ENCODE data around the gene HMBS.
A peak's percentile ranks its signal among the peaks of the same experiment; 100 is the strongest.
"Not testable (repeated sequence)": the region's sequence is repeated elsewhere in the genome, so short reads cannot be mapped to it uniquely, and the experiment has no call there.

HMBS gene

DNA sequence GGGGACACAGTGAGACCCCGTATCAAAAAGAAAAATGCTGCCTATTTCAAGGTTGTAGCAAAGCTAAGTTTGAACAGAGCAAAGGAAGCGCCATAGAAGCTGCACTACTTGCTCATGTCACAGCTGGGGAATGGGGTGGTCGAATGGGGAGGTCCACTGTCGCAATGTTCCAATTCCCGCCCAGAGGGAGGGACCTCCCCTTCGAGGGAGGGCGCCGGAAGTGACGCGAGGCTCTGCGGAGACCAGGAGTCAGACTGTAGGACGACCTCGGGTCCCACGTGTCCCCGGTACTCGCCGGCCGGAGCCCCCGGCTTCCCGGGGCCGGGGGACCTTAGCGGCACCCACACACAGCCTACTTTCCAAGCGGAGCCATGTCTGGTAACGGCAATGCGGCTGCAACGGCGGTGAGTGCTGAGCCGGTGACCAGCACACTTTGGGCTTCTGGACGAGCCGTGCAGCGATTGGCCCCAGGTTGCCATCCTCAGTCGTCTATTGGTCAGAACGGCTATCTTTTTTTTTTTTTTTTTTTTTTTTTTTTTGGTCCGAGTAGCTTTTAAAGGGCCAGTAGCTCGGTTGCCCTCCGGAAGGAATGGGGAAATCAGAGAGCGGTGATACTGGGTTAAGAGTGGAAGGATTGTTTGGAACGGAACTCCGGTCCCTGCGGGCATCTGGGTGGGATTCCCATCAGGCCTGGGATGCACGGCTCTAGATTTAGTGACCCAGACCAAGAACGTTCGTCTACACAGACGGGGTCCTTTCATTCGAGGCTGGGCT lies at the start of gene HMBS:
Gene HMBS (plus strand): TSS at position 219 of the 774 bp plus-strand sequence. CDS start 153 bp downstream, at position 372.
- Mint-ChIP-seq H3K27ac (peak within 1 kb of the TSS; percentile 91), H3K4me3 (peak within 1 kb of the TSS; percentile 98), H3K36me3 (peaks cover 16% of the 10 kb centered on the region), H3K4me1 (peaks cover 45% of the 10 kb centered on the region), H3K27me3 (no peaks in the 10 kb centered on the region), H3K9me3 (no peaks in the 10 kb centered on the region)
- peak; percentile 91 for DNase-seq
- CTCF ChIA-PET: interaction anchor here (0.6 to 1.7 kb wide), 9 partner anchors 15 to 254 kb away, joined by 3 to 7 read pairs (median 3); partner anchors contain the start of gene VPS11

DNA sequence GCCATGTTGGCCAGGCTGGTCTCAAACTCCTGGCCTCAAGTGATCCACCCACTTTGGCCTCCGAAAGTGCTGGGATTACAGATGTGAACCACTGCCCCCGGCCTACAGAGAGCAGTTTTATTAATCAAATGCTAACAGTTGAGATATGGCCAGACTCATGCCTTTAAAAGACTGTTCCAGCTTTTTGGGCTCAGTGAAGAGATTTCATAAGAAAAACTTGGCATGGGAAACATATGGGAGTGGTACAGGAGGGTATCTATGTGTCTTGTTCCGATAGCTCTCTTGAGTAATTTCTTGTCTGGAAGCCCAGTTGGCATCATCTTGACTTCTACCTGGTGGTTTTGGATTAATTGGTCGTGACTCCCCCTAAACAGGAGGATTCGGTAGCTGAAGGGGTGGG lies 45.8 kb upstream of the HMBS start:
- DNase-seq: no peak
- peaks cover 11% of the 10 kb centered on the region for H3K27me3 Mint-ChIP-seq
- H3K36me3 Mint-ChIP-seq: no peaks in the 10 kb centered on the region
- H3K27ac Mint-ChIP-seq: no peak overlapping the region
- H3K4me3 Mint-ChIP-seq: no peak overlapping the region
- CTCF ChIA-PET: interaction anchor here (0.9 kb wide), 1 partner anchor 61 kb away, joined by 3 read pairs; no protein-coding TSS in a partner anchor
- H3K4me1 Mint-ChIP-seq: no peaks in the 10 kb centered on the region
- H3K9me3 Mint-ChIP-seq: no peaks in the 10 kb centered on the region

DNA sequence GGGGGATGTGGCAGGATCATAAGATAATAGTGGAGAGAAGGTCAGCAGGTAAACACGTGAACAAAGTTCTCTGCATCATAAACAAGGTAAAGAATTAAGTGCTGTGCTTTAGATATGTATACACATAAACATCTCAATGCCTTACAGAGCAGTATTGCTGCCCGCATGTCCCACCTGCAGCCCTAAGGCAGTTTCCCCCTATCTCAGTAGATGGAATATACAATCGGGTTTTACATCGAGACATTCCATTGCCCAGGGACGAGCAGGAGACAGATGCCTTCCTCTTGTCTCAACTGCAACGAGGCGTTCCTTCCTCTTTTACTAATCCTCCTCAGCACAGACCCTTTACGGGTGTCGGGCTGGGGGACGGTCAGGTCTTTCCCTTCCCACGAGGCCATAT lies 45.2 kb upstream of the HMBS start:
- DNase-seq, CTCF ChIA-PET, H3K4me1 Mint-ChIP-seq, H3K36me3 Mint-ChIP-seq, H3K9me3 Mint-ChIP-seq, H3K4me3 Mint-ChIP-seq, H3K27ac Mint-ChIP-seq: not testable (repeated sequence)
- peaks cover 11% of the 10 kb centered on the region for H3K27me3 Mint-ChIP-seq

DNA sequence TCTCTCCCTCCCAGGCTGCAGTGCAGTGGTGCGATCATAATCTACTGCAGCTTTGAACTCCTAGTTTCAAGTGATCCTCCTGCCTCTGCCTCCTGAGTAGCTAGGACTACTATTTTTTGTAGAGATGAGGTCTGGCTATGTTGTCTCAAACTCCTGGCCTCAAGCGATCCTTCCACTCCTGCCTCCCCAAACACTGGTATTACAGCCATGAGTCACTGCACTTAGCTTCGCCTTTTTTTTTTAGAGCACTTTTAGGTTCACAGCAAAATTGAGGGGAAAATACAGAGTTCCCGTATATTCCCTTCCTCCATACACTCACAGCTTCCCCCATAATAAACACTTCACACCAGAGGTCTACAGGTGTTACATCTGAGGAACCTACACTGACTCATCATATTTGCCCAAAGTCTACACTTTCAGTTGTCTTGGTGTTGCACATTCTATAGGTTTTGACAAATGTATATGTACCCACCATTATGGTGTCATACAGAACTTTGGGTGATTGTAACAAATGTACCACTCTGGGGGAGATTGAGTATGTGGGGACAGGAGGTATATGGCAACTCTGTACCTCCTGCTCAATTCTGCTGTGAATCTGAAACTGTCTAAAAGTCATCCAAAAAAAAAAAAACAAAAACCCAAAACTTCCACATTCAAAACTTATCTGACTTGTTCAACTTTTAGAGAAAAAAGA lies 42.7 kb upstream of the HMBS start:
- CTCF ChIA-PET: interaction anchor here (1.5 kb wide), 1 partner anchor 11 kb away, joined by 3 read pairs; no protein-coding TSS in a partner anchor
- Mint-ChIP-seq H3K9me3 (no peaks in the 10 kb centered on the region), H3K27ac (no peak overlapping the region), H3K27me3 (peaks cover 11% of the 10 kb centered on the region), H3K36me3 (peaks cover 18% of the 10 kb centered on the region), H3K4me3 (no peak overlapping the region), H3K4me1 (no peaks in the 10 kb centered on the region)
- no peak for DNase-seq

DNA sequence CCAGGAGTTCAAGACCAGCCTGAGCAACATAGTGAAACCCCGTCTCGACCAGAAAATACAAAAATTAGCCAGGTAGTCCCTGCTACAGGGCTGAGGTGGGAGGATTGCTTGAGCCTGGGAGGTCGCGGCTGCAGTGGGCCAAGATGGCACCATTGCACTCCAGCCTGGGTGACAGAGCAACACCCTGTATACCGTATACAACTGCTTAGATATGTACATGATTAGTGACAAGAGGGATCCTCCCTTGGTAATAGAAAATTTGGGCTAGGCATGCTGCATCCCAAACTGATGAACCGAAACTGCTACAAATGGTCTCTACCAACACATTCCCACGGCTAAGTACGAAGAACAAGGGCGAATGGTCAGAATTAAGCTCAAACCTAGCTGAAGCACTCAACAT lies 41.8 kb upstream of the HMBS start:
- Mint-ChIP-seq H3K27ac (no peak overlapping the region), H3K9me3 (no peaks in the 10 kb centered on the region), H3K27me3 (peaks cover 11% of the 10 kb centered on the region), H3K36me3 (peaks cover 27% of the 10 kb centered on the region), H3K4me1 (no peaks in the 10 kb centered on the region), H3K4me3 (no peak overlapping the region)
- no peak for DNase-seq
- CTCF ChIA-PET: interaction anchor here (0.7 kb wide), 1 partner anchor 12 kb away, joined by 3 read pairs; no protein-coding TSS in a partner anchor

DNA sequence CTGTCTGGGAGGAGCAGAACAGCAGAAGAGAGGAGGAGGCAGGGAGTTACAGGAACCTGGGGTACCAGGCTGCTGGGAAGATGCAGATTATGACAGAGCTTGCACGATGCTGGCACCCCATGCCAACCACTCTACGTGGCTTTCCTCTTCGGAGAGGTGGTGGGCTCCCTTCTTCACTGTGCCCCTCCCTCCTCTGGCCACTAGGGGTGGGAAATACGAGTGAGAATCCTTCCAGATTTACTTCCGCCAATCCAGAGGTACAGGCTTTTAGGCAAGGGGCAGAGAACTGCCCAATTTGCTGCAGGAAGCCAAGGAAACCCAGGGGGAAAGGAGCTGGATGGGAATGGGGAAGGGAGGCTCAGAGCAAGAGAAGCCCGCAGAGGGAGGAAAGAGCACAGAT lies 40.0 kb upstream of the HMBS start:
- CTCF ChIA-PET: no interaction called here
- H3K27me3 Mint-ChIP-seq: peaks cover under 1% of the 10 kb centered on the region
- H3K27ac Mint-ChIP-seq: peak overlapping the region; percentile 69
- no peak for DNase-seq
- H3K4me3 Mint-ChIP-seq: no peak overlapping the region
- no peaks in the 10 kb centered on the region for H3K9me3 Mint-ChIP-seq
- H3K4me1 Mint-ChIP-seq: no peaks in the 10 kb centered on the region
- H3K36me3 Mint-ChIP-seq: peaks cover 40% of the 10 kb centered on the region

DNA sequence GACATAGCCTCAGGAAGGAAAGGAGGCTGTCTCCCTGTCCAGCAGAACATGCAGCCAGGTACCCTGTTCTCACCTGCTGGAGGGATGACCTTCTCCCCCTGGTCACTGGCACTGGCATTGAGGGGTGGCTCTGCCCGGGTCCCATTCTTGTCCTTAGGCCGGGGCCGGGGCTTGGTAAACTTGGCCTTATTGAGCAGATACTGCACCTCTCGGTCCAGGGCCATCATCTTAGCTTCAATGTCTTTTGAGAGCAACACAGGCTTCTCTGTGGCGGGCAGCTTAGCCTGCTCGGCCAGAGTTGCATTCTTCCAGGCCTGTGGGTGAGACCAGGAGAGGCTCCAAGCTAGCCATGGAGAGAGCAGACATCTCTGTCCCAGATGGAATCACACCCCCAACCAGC lies 38.2 kb upstream of the HMBS start:
- H3K4me1 Mint-ChIP-seq: no peaks in the 10 kb centered on the region
- H3K9me3 Mint-ChIP-seq: no peaks in the 10 kb centered on the region
- no peak for DNase-seq
- no peaks in the 10 kb centered on the region for H3K27me3 Mint-ChIP-seq
- H3K4me3 Mint-ChIP-seq: no peak overlapping the region
- peaks cover 51% of the 10 kb centered on the region for H3K36me3 Mint-ChIP-seq
- H3K27ac Mint-ChIP-seq: no peak overlapping the region
- CTCF ChIA-PET: interaction anchor here (0.9 kb wide), 1 partner anchor 19 kb away, joined by 3 read pairs; no protein-coding TSS in a partner anchor

DNA sequence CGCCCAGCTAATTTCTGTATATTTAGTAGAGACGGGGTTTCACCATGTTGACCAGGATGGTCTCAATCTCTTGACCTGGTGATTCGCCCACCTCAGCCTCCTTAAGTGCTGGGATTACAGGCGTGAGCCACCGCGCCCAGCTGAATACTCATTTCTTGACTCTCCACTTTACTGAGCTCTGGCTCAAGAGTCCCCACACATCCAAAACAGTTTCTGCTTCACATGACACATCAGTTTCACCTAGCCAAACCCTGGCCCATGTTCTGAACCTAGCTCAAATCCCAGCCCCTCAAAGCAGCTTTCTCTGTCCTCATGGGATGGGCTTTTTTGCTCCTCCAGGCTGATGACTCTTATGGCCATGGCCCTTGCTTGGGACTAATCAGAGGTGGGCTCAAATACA lies 37.5 kb upstream of the HMBS start:
- Mint-ChIP-seq H3K4me1 (peaks cover 2% of the 10 kb centered on the region), H3K27me3 (no peaks in the 10 kb centered on the region), H3K4me3 (no peak overlapping the region), H3K9me3 (no peaks in the 10 kb centered on the region), H3K27ac (no peak overlapping the region), H3K36me3 (peaks cover 56% of the 10 kb centered on the region)
- CTCF ChIA-PET: interaction anchor here (0.9 to 1.3 kb wide), 2 partner anchors 9 to 18 kb away, joined by 3 to 4 read pairs; no protein-coding TSS in a partner anchor
- DNase-seq: no peak

DNA sequence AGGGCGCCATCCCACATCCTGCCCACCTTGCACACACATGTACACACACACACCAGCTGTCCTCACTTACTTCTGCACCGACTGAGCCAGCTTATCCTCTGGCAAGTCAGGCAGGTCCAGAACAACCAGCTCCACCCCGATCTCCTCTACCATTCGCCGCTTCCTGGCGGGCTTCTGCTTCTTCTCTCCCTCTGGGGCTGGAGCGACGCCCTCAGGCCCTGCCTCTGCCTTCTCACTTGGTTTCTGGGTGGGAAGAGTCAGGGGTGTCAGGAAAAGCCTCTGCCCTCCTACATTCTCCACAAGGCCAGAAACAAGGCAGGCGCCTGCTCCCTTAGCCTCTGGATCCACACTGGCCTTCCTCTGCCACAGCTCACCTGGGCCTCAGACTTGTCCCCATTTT lies 36.0 kb upstream of the HMBS start:
- Mint-ChIP-seq H3K27me3 (no peaks in the 10 kb centered on the region), H3K9me3 (no peaks in the 10 kb centered on the region), H3K36me3 (peaks cover 69% of the 10 kb centered on the region), H3K4me3 (no peak overlapping the region), H3K27ac (no peak overlapping the region), H3K4me1 (peaks cover 12% of the 10 kb centered on the region)
- CTCF ChIA-PET: interaction anchor here (0.7 to 1.4 kb wide), 2 partner anchors 18 to 21 kb away, joined by 3 to 4 read pairs; partner anchors contain the start of gene SLC37A4
- no peak for DNase-seq

DNA sequence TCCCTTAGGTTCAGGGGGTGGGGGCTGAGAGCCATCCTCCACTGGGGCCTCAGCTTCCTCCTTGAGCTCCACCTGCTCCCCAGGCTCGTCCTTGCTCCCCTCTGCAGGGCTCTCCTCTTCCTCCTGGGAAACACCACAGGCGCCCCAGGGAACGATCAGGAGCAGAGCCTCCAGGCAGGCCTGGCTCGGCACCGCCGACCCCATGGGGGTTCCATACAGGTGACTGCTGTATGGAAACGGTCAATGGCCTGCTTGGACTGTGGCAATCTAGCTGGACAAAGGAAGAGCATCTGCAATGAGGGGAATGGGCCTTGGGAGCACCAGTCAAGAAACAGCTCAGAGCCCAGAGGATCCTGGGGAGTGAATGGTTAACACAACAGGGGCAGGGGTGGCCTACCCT lies 35.6 kb upstream of the HMBS start:
- Mint-ChIP-seq H3K4me1 (peaks cover 13% of the 10 kb centered on the region), H3K9me3 (no peaks in the 10 kb centered on the region), H3K27ac (no peak overlapping the region), H3K36me3 (peaks cover 73% of the 10 kb centered on the region), H3K27me3 (no peaks in the 10 kb centered on the region), H3K4me3 (no peak overlapping the region)
- no peak for DNase-seq
- CTCF ChIA-PET: interaction anchor here (1.4 kb wide), 1 partner anchor 18 kb away, joined by 4 read pairs; the partner anchor contains the start of gene SLC37A4

DNA sequence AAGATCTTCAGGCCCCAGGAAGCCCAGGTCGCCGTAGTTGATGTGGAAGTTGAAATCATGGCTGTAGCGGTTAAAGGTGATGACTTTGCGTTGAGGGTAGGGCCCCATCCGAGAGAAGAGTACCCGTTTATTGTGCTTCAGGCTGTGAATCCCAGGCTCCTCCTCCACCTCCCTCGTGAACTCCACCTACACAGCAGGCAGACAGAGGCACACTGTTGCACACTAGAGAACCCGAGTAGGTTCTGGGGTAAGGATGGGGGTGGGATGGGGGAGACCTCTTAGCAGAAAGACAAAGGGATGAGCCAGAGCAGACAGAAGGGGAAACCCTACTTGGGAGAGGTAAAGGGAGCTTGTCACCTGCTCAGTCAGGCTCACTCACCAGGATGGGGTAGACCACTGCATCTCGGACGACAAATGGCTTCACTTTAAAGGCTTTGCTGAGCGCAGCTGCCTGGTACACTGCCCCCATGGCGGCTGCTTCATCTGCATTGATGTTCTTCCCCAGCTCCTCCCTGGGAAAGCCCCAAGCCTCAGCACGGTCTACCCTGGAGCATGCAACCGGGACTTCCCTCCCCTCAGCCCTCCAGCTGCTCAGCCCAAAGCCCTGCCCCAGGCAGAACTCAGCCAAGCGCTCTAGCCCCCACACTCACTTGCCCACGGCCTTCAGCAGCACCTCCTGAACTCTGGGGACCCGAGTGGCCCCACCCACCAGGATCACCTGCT lies 33.1 kb upstream of the HMBS start:
- H3K36me3 Mint-ChIP-seq: peaks cover 74% of the 10 kb centered on the region
- peaks cover 34% of the 10 kb centered on the region for H3K4me1 Mint-ChIP-seq
- H3K9me3 Mint-ChIP-seq: no peaks in the 10 kb centered on the region
- CTCF ChIA-PET: interaction anchor here (1.4 to 1.6 kb wide), 2 partner anchors 20 to 145 kb away, joined by 3 read pairs; no protein-coding TSS in a partner anchor
- no peak for DNase-seq
- peak overlapping the region; percentile 37 for H3K27ac Mint-ChIP-seq
- H3K27me3 Mint-ChIP-seq: no peaks in the 10 kb centered on the region
- H3K4me3 Mint-ChIP-seq: no peak overlapping the region

DNA sequence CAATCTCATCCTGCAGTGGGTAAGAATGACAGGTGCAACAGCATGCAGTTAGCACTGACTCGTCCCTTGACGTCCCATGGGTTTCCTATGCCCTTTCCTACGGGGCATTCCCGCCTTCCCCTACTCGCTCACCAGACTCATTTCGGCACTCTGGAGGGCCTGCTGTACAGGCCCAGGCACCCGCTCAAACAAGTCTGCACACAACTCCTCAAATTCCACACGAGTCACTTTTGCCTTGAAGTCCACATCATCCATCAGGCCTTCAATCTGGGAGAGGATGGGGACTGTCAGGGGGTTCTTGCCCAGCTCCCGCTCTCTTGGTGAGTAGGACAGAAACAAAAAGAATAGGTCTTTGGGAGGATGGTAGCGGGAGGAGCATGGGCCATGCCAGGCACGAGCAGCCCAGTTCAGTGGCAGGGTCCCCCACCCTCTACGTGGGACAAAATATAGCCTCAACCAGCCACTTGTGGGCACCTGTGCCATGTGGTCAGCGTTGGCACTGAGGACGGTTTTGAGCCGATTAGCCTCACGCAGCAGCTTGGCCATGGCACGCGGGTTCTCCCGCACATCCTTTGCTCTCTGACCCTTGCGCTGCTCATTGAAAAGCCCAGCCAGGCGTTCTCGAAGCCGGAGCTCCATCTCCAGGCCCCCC lies 32.4 kb upstream of the HMBS start:
- Mint-ChIP-seq H3K27ac (peak overlapping the region; percentile 37), H3K36me3 (peaks cover 70% of the 10 kb centered on the region), H3K4me3 (no peak overlapping the region), H3K27me3 (no peaks in the 10 kb centered on the region), H3K9me3 (no peaks in the 10 kb centered on the region), H3K4me1 (peaks cover 36% of the 10 kb centered on the region)
- DNase-seq: no peak
- CTCF ChIA-PET: interaction anchor here (1.1 kb wide), 1 partner anchor 11 kb away, joined by 3 read pairs; no protein-coding TSS in a partner anchor

DNA sequence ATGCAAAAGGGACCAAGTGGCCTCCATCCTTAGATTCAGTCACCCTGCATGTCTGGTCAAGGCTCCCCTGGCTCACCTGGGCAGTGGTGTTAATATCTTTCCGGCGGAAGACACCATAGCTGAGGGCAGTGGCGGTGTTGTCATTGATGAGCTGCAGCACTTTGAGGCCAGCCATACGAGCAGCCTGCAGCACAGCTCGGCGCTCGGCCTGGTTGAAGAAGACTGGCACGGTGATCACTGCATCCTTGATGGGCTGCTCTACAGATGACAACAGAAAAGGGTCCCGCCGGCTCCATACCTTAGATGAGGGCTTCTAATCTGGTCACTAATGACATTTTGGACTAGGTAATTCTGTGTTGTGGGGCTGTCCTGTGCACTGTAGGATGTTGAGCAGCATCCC lies 30.3 kb upstream of the HMBS start:
- Mint-ChIP-seq H3K36me3 (peaks cover 55% of the 10 kb centered on the region), H3K27ac (no peak overlapping the region), H3K4me3 (no peak overlapping the region), H3K4me1 (peaks cover 48% of the 10 kb centered on the region), H3K27me3 (no peaks in the 10 kb centered on the region), H3K9me3 (no peaks in the 10 kb centered on the region)
- DNase-seq: no peak
- CTCF ChIA-PET: interaction anchor here (1.0 kb wide), 1 partner anchor 12 kb away, joined by 3 read pairs; no protein-coding TSS in a partner anchor
